ENCODE measurements around the gene CGB1.

The CGB1 gene

DNA sequence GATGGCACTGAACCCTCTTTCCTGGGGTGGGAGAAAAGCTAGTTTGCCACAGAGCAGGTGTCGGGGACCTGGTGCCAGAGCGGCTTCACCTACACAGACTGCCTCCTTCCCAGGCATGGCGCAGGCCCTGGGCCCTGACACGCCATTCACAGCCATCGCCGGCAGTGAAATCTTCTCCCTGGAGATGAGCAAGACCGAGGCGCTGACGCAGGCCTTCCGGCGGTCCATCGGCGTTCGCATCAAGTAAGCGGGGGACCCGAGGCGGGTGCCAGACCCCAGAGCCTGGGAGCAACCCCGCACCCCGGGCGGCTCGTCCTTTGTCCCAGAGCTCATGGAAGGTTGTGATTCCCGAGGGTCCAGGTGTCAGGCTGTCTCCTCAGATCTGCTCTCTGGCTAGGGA lies 29.8 kb downstream of the CGB1 start:
- peaks cover 77% of the 10 kb centered on the region for H3K36me3 ChIP-seq
- no peak overlapping the region for H3K4me3 ChIP-seq (ENCODE audit: low read depth, low read length)
- H3K27me3 ChIP-seq = no peaks in the 10 kb centered on the region
- TF ChIP-seq, protein P1, sequence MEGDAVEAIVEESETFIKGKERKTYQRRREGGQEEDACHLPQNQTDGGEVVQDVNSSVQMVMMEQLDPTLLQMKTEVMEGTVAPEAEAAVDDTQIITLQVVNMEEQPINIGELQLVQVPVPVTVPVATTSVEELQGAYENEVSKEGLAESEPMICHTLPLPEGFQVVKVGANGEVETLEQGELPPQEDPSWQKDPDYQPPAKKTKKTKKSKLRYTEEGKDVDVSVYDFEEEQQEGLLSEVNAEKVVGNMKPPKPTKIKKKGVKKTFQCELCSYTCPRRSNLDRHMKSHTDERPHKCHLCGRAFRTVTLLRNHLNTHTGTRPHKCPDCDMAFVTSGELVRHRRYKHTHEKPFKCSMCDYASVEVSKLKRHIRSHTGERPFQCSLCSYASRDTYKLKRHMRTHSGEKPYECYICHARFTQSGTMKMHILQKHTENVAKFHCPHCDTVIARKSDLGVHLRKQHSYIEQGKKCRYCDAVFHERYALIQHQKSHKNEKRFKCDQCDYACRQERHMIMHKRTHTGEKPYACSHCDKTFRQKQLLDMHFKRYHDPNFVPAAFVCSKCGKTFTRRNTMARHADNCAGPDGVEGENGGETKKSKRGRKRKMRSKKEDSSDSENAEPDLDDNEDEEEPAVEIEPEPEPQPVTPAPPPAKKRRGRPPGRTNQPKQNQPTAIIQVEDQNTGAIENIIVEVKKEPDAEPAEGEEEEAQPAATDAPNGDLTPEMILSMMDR (IDR thresholded peaks at IDR 0.05; ENCODE audit: low read depth, low read length) = no peak
- no peak for DNase-seq
- no peaks in the 10 kb centered on the region for H3K9me3 ChIP-seq
- H3K4me1 ChIP-seq = no peaks in the 10 kb centered on the region

DNA sequence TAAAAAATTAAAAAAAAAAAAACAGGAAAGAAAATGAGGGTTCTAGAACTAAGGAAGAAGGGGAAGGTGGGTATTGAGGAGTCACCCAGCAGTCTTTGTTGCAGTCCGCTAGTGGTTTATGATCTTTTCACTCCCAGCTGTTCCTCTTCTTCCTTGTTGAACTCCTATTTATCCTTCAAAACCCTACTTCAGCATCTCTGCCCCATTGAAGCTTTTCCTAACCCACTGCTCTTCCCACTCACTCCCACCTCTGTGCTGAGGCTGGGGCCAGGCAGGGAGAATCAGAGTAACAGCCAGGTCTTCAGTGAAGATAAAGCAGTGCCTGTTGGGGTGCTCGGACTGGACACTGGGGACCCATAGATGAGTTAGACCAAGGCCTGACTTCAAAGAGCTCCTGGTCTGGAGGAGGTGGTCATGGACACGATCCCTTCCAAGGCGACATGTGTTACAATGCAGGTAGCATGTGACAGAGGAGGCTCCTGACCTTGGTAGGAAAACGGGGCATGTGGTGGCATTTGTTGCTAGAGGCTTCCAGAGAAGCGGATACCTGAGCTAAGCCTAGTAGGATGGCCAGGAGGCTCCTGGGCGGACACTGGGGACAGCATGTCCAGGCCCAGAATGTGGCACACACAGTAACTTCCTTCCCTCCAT lies 31.6 kb downstream of the CGB1 start:
- Histone ChIP-seq H3K4me1 (no peaks in the 10 kb centered on the region), H3K4me3 (ENCODE audit: low read depth, low read length) (no peak overlapping the region), H3K27me3 (no peaks in the 10 kb centered on the region), H3K9me3 (no peaks in the 10 kb centered on the region), H3K36me3 (peaks cover 68% of the 10 kb centered on the region)
- no peak for DNase-seq
- TF ChIP-seq, protein P1 (IDR thresholded peaks at IDR 0.05; ENCODE audit: low read depth, low read length) = no peak

DNA sequence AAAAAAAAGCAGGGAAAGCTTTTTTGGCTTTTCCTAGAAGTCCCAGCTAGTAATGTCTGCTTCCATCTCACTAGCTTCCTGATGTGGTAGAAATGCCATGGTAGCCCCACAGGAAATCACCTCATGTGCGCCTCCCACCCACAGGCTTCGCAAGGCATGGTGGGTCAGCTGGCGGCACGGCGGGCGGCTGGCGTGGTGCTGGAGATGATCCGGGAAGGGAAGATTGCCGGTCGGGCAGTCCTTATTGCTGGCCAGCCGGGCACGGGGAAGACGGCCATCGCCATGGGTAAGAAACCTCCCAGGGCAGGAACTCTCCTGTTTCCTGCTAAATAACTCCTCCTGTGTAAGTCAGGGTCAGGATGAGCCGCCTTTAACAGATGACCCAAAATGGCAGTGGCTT lies 32.6 kb downstream of the CGB1 start:
- peaks cover 68% of the 10 kb centered on the region for H3K36me3 ChIP-seq
- no peaks in the 10 kb centered on the region for H3K4me1 ChIP-seq
- no peaks in the 10 kb centered on the region for H3K27me3 ChIP-seq
- TF ChIP-seq, protein P1 (IDR thresholded peaks at IDR 0.05; ENCODE audit: low read depth, low read length) = no peak
- no peak overlapping the region for H3K4me3 ChIP-seq (ENCODE audit: low read depth, low read length)
- H3K9me3 ChIP-seq = no peaks in the 10 kb centered on the region
- no peak for DNase-seq

DNA sequence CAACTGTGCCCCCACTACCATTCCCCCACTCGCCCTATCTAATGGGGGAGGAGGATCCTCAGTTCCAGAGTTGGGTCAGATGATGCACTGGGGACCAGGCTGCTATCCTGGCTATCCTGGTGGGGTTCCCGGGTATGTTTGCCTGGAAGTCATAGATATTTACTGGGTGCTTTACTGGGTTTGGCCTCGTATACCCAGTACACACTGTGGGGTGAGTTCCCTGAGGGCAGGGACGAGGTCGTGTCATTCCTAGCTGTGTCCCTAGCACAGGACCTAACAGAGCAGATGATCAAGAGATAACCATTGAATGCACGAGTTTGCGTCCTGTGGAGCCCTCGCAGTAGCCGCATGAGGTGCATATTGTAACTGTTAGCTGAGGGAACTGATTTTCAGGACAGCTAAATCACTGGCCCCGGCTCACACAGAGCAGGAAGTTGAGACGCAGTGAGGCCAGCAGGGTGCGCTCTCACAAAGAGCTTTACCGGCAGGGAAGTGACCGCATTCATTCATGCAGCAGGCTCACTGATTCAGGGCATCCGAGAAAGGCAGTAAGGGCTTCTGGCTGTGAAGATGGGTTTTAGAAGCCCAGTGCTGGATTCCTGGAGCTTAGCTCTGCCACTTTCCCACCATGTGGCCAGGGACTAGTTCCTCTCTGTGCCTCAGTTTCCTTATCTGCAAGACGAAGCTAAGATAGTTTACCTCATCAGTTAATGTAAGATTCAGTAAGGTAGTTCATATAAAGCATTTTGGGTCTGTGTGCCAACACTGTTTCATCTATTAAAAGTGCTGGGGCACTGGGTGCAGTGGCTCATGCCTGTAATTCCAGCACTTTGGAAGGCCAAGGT lies 37.0 kb downstream of the CGB1 start:
- TF ChIP-seq, protein P1 (IDR thresholded peaks at IDR 0.05; ENCODE audit: low read depth, low read length) = peak; percentile 78
- no peaks in the 10 kb centered on the region for H3K27me3 ChIP-seq
- no peaks in the 10 kb centered on the region for H3K9me3 ChIP-seq
- H3K4me3 ChIP-seq (ENCODE audit: low read depth, low read length) = no peak overlapping the region
- H3K36me3 ChIP-seq = peaks cover 41% of the 10 kb centered on the region
- no peaks in the 10 kb centered on the region for H3K4me1 ChIP-seq
- DNase-seq = peak; percentile 75

DNA sequence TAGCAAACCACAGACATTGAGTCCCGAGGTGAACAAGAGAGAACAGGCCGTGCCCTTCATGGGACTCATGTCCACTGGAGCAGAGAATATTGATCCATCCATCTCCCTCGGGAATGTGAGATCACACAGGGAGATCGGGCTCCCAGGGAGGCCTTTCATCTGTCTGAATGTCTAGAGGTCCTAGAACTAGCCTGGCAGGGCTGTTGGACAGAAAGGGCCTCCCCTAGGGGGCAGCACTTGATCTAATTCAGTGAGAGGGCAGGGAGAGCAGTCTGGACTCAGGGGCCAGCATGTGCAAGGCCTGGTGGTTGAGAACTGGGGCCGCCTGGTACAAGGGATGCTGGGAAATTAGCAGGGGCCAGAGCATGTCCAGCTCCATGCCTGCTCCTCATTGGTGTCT lies 38.7 kb downstream of the CGB1 start:
- no peaks in the 10 kb centered on the region for H3K27me3 ChIP-seq
- H3K36me3 ChIP-seq = peaks cover 27% of the 10 kb centered on the region
- no peak overlapping the region for H3K4me3 ChIP-seq (ENCODE audit: low read depth, low read length)
- TF ChIP-seq, protein P1 (IDR thresholded peaks at IDR 0.05; ENCODE audit: low read depth, low read length) = peak; percentile 72
- H3K4me1 ChIP-seq = no peaks in the 10 kb centered on the region
- no peaks in the 10 kb centered on the region for H3K9me3 ChIP-seq
- DNase-seq = peak; percentile 87

DNA sequence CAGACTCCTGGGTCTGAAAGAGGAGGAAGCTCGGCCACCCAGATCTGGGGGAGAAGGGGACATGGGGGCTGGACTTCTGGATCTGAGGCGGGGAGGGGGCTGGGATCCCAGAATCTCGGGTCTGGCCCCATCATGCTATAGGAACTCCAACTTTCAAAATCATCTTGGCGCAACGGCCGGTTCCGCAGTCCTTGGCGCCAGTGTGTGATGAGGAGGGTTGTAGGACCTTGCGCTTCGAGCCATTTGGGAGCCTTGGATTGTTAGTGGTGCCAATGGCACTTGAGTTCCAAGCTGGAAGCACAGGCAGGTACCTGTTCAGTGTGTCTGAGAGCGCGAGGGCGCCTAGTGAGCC lies 42.7 kb downstream of the CGB1 start:
- no peak for DNase-seq

More for the DNA sequence above, 42.7 kb downstream of the CGB1 start:
- H3K4me1 ChIP-seq = no peaks in the 10 kb centered on the region
- H3K4me3 ChIP-seq (ENCODE audit: low read depth, low read length) = peak overlapping the region; percentile 78
- peaks cover 4% of the 10 kb centered on the region for H3K36me3 ChIP-seq
- H3K27me3 ChIP-seq = no peaks in the 10 kb centered on the region
- no peaks in the 10 kb centered on the region for H3K9me3 ChIP-seq
- TF ChIP-seq, protein P1 (IDR thresholded peaks at IDR 0.05; ENCODE audit: low read depth, low read length) = no peak
